NCI-H1092 (cell line): ENCODE data around the gene ZCCHC8.
"Not testable (repeated sequence)": the region's sequence is repeated elsewhere in the genome, so short reads cannot be mapped to it uniquely, and the experiment has no call there.

Experiments used
- DNase-seq: peaks from one replicate; lab custom pipeline; 2025; lab: John Stamatoyannopoulos, UW

The ZCCHC8 gene

DNA sequence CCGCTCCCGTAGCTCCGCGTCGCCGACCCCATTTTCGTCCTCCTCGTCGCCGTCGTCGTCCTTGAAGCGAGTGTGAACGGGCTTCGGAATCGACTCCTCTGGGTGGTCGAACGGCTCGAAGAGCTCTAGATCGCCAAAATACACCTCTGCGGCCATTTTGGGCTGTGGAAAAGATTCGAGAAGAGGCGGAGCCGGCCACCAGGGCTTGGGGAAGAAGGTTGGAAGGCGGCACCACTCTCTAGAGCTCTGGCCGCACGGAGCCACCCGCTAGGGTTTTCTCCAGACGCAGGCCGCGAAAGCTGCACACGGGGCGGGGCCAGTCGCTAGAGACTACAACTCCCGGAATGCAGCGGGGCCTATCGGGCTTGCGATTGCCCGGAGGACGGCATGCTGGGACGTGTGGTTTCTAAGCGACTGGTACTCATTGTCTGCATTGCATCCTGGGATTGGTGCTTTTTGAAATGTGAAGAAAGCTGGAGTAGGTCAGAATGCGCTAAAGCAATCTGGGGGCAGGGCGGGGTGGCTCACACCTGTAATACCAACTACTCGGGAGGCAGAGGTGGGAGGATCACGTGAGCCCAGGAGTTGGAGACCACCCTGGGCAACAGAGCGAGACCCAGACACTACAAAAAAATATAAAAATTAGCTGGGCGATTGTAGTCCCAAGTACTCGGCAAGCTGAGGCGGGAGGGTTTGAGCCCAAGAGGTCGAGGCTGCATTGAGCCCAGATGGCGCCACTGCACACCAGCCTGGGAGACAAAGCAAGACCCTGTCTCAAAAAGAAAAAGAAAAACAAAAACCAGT lies at the start of gene ZCCHC8:
TSS of gene ZCCHC8 (minus strand) at position 248 of the 804 bp plus-strand sequence. CDS start at position 156, 92 bp downstream.
- DNase-seq = peak; percentile 93

GRCh38 chr12:122547330-122547729 lies 46.6 kb upstream of the ZCCHC8 start:
- DNase-seq = no peak

- no peak for DNase-seq
Observed at GRCh38 chr12:122545855-122546254, 45.1 kb upstream of the ZCCHC8 start.

DNA sequence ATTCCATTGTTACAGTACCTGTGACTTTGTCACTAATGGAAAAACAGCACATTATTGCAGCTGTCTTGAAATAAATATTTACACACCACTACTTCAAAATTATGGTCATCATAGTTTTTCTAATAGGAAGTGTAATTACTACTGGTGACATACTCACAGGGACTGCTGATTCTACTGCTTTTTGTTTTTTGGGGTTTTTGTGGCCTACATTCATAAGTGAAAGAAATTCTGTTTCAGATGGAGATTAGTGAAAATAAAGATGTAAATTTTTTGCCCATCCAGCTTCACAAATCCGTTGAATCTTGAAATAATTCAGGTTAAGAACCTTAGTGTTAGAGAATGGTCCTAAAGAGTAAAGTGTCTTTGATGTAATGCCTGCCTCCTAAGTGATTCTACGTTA lies 43.8 kb upstream of the ZCCHC8 start:
- no peak for DNase-seq

GRCh38 chr12:122538496-122538895 lies 37.8 kb upstream of the ZCCHC8 start:
- DNase-seq = no peak

GRCh38 chr12:122537021-122537420 lies 36.3 kb upstream of the ZCCHC8 start:
- no peak for DNase-seq

DNA sequence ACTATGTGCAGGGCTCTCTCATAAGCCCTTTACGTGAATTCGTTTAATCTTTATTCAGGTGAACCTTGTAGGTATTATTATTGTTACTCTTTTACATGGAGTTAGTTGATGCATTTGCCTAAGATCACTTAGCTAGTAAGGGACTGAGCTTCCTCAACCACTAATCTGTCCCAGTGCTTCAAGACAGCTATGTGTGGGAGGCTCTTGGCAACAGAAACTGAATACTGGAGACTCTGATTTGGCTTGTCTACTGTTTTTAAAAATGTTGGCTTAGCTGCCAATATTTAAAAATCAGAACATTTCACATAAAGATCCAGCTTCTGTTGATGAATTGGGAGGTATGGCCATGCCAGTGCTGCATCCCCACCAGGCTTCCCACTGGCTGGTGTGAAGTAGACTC lies 33.1 kb upstream of the ZCCHC8 start:
- DNase-seq = no peak

DNA sequence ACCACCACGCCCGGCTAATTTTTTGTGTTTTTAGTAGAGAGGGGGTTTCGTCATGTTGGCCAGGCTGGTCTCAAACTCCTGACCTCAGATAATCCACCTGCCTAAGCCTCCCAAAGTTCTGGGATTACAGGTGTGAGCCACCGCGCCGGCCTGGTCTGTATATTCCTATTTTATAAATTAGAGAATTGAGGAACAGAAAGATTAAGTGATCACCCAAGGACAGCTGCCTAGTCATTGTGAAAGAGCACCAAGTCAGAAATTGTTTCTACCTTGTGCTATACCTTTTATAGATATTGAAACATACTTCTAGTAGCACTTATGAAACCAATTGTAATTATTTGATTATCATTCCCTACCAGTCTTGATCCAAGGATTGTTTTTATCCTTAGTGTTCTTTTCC lies 28.3 kb upstream of the ZCCHC8 start:
- DNase-seq = no peak

GRCh38 chr12:122528582-122528981 lies 27.9 kb upstream of the ZCCHC8 start:
- DNase-seq = no peak

DNA sequence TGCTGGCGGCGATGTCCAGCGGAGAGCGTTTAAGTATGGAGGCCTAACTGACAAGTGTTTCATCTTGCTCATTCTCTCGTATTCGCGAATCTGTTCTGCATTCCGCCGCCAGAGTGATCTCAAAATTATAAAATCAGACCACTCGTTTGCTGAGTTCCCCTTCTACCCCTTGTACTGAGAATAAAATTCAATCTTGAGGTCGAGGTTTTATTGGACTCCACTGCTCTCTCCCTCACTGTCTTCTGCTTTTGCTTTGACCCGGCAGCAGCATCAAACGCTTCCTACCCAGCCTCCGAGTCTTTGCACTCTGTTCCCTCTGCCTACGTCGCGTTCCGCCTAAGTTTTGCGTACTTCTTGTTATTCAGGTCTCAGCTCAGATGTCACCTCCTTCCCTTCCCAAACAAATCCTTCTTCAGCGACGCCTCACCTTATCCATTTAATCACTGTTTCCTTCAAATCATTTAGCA lies 26.8 kb upstream of the ZCCHC8 start:
- no peak for DNase-seq

- peak; percentile 98 for DNase-seq
Observed at GRCh38 chr12:122526683-122527477, 26.1 kb upstream of the ZCCHC8 start, which contains the start of the genes KNTC1 and RSRC2. Gene KNTC1, plus strand, starts transcription at chr12:122527249. Its CDS starts 2,815 bp downstream, at chr12:122530064. Gene RSRC2, minus strand, starts transcription at chr12:122526936. Its CDS starts 83 bp downstream, at chr12:122526853.

DNA sequence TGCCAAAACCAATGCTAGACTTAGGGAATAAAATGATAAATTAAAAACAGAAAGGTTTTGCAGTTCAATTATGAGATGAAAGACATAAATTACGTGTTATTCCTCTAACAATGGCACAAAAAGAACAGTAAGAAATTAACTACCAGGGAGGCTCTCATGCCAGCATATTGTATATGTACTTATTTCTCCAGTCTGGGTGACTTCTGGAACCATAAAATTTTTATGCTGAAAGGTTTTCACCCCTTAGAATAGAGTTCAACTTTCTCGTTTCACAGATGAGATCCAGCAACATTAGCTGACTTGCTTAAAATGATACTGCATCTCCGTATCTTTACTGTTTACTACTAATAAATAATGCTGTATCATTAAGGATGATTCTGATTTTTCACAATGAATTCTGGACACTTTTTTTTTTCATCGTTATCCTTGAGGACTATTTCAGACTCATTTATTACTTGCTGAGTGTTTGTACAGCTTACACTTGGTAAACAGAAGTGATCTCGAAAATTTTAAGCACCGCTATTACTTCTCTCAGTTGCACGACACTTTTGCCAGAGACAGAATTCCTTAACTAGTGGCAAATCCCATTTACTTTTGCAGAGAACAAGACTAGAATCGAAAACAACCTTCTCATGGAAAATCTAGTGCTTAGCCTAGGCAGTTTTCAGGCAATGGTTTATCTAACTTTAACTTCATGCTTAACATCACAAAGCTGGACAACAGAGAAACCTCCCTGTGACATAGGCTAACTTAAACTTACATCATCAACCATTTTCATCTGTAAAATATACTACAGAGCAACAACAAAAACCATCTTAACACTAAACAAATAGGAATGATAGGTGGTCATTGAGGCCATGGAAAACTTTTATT lies 23.4 kb upstream of the ZCCHC8 start:
- DNase-seq = no peak

DNA sequence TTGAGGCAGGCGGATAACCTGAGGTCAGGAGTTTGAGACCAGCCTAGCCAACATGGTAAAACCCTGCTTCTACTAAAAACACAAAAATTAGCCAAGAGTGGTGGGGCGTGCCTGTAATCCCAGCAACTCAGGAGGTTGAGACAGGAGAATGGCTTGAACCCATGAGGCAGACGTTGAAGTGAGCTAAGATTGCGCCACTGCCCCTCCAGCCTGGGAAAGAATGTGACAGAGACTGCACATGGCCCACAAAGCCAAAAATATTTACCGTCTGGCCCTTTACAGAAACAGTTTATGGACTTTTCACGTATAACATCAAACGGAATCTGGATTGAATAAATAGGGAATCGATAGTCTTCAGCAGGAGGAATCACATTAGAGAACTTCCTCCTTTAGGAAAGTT lies 22.5 kb upstream of the ZCCHC8 start:
- DNase-seq = no peak

DNA sequence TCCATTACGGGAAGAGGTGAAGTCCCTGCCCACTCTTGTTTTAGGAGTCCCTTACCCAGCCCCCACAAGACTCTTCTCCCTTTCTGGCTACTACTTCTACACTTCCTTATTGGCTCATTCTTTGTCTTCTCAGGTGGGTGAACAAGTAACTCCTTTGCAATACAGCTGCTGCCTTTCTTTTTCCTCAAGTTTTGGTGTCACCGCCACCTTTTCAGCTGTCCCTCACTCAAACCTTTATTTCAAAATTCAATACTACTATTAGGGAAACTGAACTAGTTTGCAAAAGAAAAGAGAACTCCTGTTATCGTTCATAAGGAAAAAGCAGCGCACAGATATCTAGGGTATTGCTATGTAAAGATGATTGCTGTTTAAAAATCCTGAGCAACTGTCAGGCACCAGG lies 19.9 kb upstream of the ZCCHC8 start:
- no peak for DNase-seq

GRCh38 chr12:122519418-122519817 lies 18.7 kb upstream of the ZCCHC8 start:
- no peak for DNase-seq

DNA sequence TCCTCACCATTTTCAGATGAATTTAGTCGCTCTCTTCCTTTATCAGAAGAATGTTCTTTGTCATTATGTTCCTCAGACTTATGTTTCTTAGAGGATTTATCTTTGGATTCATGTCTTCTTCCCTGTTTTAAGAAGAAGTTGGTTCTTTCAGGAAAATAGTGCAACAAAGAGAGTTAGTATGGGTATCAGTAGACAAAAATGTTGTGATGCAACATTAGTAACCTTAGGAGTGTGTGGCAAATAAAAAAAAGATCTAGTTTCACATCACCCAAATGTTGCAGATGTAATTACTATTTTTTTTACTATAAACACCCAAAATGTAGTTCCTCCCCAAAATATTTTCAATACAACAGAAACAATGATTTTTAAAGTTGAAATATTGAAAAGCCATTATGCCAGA lies 18.2 kb upstream of the ZCCHC8 start:
- DNase-seq = no peak

DNA sequence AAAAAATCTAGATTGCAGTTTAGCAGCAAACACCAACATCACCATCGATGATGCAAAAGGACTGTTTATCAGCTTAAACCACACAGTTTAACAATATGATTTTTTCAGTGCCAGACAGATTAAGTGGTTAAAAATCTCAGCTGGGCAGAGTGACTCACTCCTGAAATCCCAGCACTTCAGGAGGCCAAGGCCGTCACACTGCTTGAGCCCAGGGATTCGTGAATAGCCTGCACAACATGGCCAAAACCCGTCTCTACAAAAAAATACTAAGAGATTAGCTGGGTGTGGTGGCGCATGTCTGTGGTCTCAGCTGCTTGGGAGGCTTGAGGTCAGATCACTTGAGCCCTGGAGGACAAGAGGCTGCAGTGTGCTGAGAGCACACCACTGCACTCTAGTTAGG lies 17.1 kb upstream of the ZCCHC8 start:
- DNase-seq = no peak

DNA sequence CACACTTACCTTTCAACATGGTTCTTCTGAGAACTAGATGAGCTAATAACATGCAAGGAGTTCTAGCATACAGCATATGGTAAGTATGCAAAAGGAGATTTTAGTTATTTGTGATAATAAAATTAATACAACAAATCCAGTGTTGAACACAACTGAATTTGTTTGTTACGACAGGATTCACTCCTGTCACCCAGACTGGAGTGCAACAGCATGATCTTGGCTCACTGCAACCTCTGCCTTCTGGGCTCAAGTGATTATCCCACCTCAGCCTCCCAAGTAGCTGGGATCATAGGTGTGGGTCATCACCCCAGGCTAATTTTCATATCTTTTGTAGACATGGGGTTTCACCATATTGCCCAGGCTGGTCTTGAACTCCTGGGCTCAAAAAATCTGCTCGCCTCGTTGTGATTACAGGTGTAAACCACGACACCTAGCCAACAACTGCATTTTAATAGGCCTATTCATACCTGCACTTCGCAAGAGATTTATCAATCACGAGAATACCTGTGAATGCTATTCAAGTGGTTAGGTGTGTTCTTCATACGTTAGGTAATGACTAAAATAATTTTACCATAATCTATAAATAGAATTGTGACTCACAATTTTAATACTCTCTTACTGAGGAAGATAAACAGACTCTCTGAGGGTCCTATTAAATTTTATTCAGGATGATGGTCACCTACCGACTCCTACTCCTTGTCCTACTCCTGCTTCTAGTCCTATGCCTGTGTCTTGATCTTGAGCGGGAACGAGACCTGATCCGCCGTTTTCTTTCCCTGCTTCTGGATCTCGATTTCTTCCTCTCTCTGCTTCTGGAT lies 16.0 kb upstream of the ZCCHC8 start:
- DNase-seq = no peak

- DNase-seq = no peak
Observed at GRCh38 chr12:122515275-122515674, 14.5 kb upstream of the ZCCHC8 start.

DNA sequence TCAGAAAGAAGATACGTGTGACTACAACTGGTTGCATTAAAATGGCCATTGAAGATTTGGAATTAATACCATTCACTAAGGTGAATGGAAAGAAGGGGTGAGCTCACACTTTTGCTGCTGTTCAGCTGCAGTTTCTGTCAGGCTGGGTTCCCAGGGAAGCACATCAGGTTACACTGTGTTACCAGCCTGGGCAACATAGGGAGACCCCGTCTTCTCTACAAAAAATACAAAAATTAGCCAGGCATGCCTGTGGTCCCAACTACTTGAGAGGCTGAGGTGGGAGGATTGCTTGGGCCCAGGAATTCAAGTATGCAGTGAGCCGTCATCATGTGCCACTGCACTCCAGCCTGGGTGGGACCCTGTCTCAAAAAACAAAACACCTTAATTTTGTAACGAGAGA lies 12.9 kb upstream of the ZCCHC8 start:
- no peak for DNase-seq

DNA sequence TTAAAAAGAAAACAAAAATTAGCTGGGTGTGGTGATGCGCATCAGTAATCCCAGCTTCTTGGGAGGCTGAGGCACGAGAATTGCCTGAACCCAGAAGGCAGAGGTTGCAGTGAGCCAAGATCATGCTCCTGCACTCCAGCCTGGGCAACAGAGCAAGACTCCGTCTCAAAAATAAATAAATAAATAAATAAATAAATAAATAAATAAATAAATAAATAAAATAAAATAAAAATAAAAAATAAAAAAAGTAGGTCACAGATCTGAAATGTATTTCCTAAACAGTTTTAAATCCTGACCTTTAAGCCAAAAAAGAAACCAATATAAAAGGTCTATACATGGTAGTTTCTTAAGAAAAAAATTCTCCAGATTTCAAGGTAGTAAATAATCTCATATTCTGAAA lies 12.3 kb upstream of the ZCCHC8 start:
- not testable (repeated sequence) for DNase-seq
